IMR-90 (cell line): ENCODE data around the gene ATP11A. TPM values are rescaled to one million over a fixed set of nuclear protein-coding genes. Genes with fewer than 3 reads are reported as not detected.

Experiments
- ATAC-seq: fragments of 200-7000 bp; cut with Tn5 transposase; 2 replicates; pipeline ENCODE4 v1.9.1; 2020; ENCODE audit warnings: low read depth, mild to moderate bottlenecking, moderate library complexity
- BruUV-seq: library from RNA; stranded (reverse); fragments of 400-500 nt; replicated peaks from 2 replicates; lab custom pipeline; 2021; lab: Mats Ljungman, UMichigan
- CTCF ChIA-PET: fragments of 300-600 bp; formaldehyde crosslinking; extraction: SDS; loops from one replicate; lab custom pipeline; 2021; ENCODE audit warnings: antibody characterized with exemption; lab: Yijun Ruan, JAX
- POLR2A ChIA-PET: fragments of 300-600 bp; sonication (Branson Sonifier 250); formaldehyde crosslinking; loops from one replicate; lab custom pipeline; 2022; ENCODE audit warnings: antibody characterized with exemption; ENCODE audit not compliant: unreplicated experiment; lab: Charles Lee
- DNase-seq: peaks from one replicate; pipeline ENCODE4 v3.0.0; 2013
- H2AFZ ChIP-seq: replicated peaks from 2 replicates; pipeline ENCODE3; 2013; ENCODE audit warnings: low read length, mild to moderate bottlenecking; ENCODE audit not compliant: poor library complexity
- H2AK5ac ChIP-seq: 2 replicates; pipeline ENCODE4 v1.6.1; 2013; ENCODE audit warnings: low read depth, low read length, inconsistent platforms
- H2AK9ac ChIP-seq: replicated peaks from 2 replicates; pipeline ENCODE3; 2013; ENCODE audit warnings: mild to moderate bottlenecking, low read depth, low read length, moderate library complexity; ENCODE audit not compliant: poor library complexity
- H2BK120ac ChIP-seq: 2 replicates; pipeline ENCODE4 v1.6.1; 2013; ENCODE audit warnings: low read depth, low read length, inconsistent platforms
- H2BK15ac ChIP-seq: 3 replicates; pipeline ENCODE4 v1.6.1; 2013; ENCODE audit warnings: low read depth, low read length, inconsistent platforms
- H2BK20ac ChIP-seq: 2 replicates; pipeline ENCODE4 v1.6.1; 2013; ENCODE audit warnings: low read depth, mild to moderate bottlenecking, inconsistent platforms, low read length, moderate library complexity
- H2BK5ac ChIP-seq: 2 replicates; pipeline ENCODE4 v1.6.1; 2013; ENCODE audit warnings: mild to moderate bottlenecking, low read depth, low read length, inconsistent platforms; ENCODE audit not compliant: poor library complexity, severe bottlenecking
- H3K14ac ChIP-seq: replicated peaks from 2 replicates; pipeline ENCODE4 v1.6.1; 2013; ENCODE audit warnings: low read depth, low read length, inconsistent platforms
- H3K18ac ChIP-seq: 2 replicates; pipeline ENCODE4 v1.6.1; 2013; ENCODE audit warnings: low read depth, low read length, control low read depth
- H3K23ac ChIP-seq: 2 replicates; pipeline ENCODE4 v1.6.1; 2013; ENCODE audit warnings: low read depth, low read length, inconsistent platforms
- H3K27ac ChIP-seq: 2 replicates; pipeline ENCODE4 v1.5.1; 2013; ENCODE audit warnings: mild to moderate bottlenecking, control low read depth, low read length; ENCODE audit not compliant: insufficient read depth
- H3K27me3 ChIP-seq: 2 replicates; pipeline ENCODE4 v1.6.1; 2013; ENCODE audit warnings: low read length; ENCODE audit not compliant: control insufficient read depth, insufficient read depth
- H3K36me3 ChIP-seq: 2 replicates; pipeline ENCODE4 v1.6.1; 2013; ENCODE audit warnings: low read length, mixed read lengths; ENCODE audit not compliant: control insufficient read depth, insufficient read depth
- H3K4ac ChIP-seq: 2 replicates; pipeline ENCODE4 v1.6.1; 2013; ENCODE audit warnings: low read depth, low read length, inconsistent platforms
- H3K4me1 ChIP-seq: 2 replicates; pipeline ENCODE4 v1.6.1; 2013; ENCODE audit warnings: low read length, mixed read lengths; ENCODE audit not compliant: control insufficient read depth, insufficient read depth
- H3K4me2 ChIP-seq: 2 replicates; pipeline ENCODE4 v1.6.1; 2013; ENCODE audit warnings: low read depth, mild to moderate bottlenecking, control low read depth, low read length, moderate library complexity
- H3K4me3 ChIP-seq: 2 replicates; pipeline ENCODE4 v1.5.1; 2013; ENCODE audit warnings: low read depth, mild to moderate bottlenecking, control low read depth, low read length, moderate library complexity; ENCODE audit not compliant: insufficient read depth
- H3K56ac ChIP-seq: 2 replicates; pipeline ENCODE4 v1.6.1; 2013; ENCODE audit warnings: low read length, inconsistent platforms; ENCODE audit not compliant: insufficient read depth; ENCODE audit errors: extremely low read depth
- H3K79me1 ChIP-seq, 2 experiments: 2 replicates each; pipeline ENCODE4 v1.6.1; 2013; ENCODE audit warnings: low read length in 2 of 2, inconsistent platforms in 1 of 2, low read depth in 1 of 2
- H3K9ac ChIP-seq: 2 replicates; pipeline ENCODE4 v1.6.1; 2013; ENCODE audit warnings: low read depth, low read length, control low read depth
- H3K9me1 ChIP-seq: 2 replicates; pipeline ENCODE4 v1.6.1; 2013; ENCODE audit warnings: low read length, inconsistent platforms; ENCODE audit not compliant: insufficient read depth
- H3K9me3 ChIP-seq: 2 replicates; pipeline ENCODE4 v1.6.1; 2013; ENCODE audit warnings: low read length; ENCODE audit not compliant: control insufficient read depth, insufficient read depth
- H4K20me1 ChIP-seq: 2 replicates; pipeline ENCODE4 v1.6.1; 2013; ENCODE audit warnings: low read length, inconsistent platforms; ENCODE audit not compliant: insufficient read depth
- H4K5ac ChIP-seq: 2 replicates; pipeline ENCODE4 v1.6.1; 2013; ENCODE audit warnings: mild to moderate bottlenecking, low read depth, low read length, control low read depth
- H4K8ac ChIP-seq, 2 experiments: 2 replicates each; pipeline ENCODE4 v1.6.1; 2013; ENCODE audit warnings: low read depth in 2 of 2, low read length in 2 of 2, control low read depth in 1 of 2, inconsistent platforms in 1 of 2
- H4K91ac ChIP-seq: 2 replicates; pipeline ENCODE4 v1.6.1; 2013; ENCODE audit warnings: low read depth, low read length, inconsistent platforms; ENCODE audit not compliant: insufficient read depth
- BHLHE40 ChIP-seq: fragments of 150-350 bp; IDR thresholded peaks from 2 replicates; pipeline ENCODE4 v1.6.1; 2016; ENCODE audit warnings: mild to moderate bottlenecking, low read depth, low read length
- CEBPB ChIP-seq: IDR thresholded peaks from 2 replicates; pipeline ENCODE4 v1.6.1; 2012; ENCODE audit warnings: low read depth, low read length, improper control_type of control experiment
- CHD1 ChIP-seq: IDR thresholded peaks from 2 replicates; pipeline ENCODE4 v1.6.1; 2012; ENCODE audit warnings: low read depth, low read length, improper control_type of control experiment
- CTCF ChIP-seq: conservative IDR thresholded peaks from 2 replicates; pipeline ENCODE4 v1.5.1; 2012; ENCODE audit warnings: mild to moderate bottlenecking, low read depth, low read length, improper control_type of control experiment
- ELK1 ChIP-seq: fragments of 150-350 bp; IDR thresholded peaks from 2 replicates; pipeline ENCODE4 v1.6.1; 2016; ENCODE audit warnings: low read depth, mild to moderate bottlenecking, low read length, moderate library complexity, borderline replicate concordance
- MAFK ChIP-seq: IDR thresholded peaks from 2 replicates; pipeline ENCODE4 v1.6.1; 2012; ENCODE audit warnings: low read depth, low read length, improper control_type of control experiment
- MAZ ChIP-seq: IDR thresholded peaks from 2 replicates; pipeline ENCODE4 v1.6.1; 2012; ENCODE audit warnings: low read depth, mild to moderate bottlenecking, low read length, improper control_type of control experiment, moderate library complexity, borderline replicate concordance
- NFE2L2 ChIP-seq: fragments of 150-350 bp; IDR thresholded peaks from 2 replicates; pipeline ENCODE4 v1.6.1; 2016; ENCODE audit warnings: low read depth, mild to moderate bottlenecking, low read length
- POLR2A ChIP-seq: IDR thresholded peaks from 2 replicates; pipeline ENCODE4 v1.6.1; 2012; ENCODE audit warnings: mild to moderate bottlenecking, low read depth, low read length
- RAD21 ChIP-seq: IDR thresholded peaks from 2 replicates; pipeline ENCODE4 v1.6.1; 2012; ENCODE audit warnings: low read length, improper control_type of control experiment
- RCOR1 ChIP-seq: IDR thresholded peaks from 2 replicates; pipeline ENCODE4 v1.6.1; 2012; ENCODE audit warnings: mild to moderate bottlenecking, low read length, improper control_type of control experiment; ENCODE audit not compliant: insufficient replicate concordance
- RFX5 ChIP-seq: IDR thresholded peaks from 2 replicates; pipeline ENCODE4 v1.8.0; 2012; ENCODE audit warnings: low read depth, mild to moderate bottlenecking, low read length, moderate library complexity
- SMC3 ChIP-seq: fragments of 150-350 bp; IDR thresholded peaks from 2 replicates; pipeline ENCODE4 v1.6.1; 2016; ENCODE audit warnings: low read depth, mild to moderate bottlenecking, antibody characterized with exemption, low read length, moderate library complexity
- USF2 ChIP-seq: fragments of 150-350 bp; IDR thresholded peaks from 2 replicates; pipeline ENCODE4 v1.6.1; 2017; ENCODE audit warnings: mild to moderate bottlenecking, antibody characterized with exemption, low read length, low read depth
- WGBS, 2 experiments: methylation state at CpG; one replicate each; pipeline versions ENCODE4 v1.1.5 to v1.1.7; 2013; ENCODE audit warnings: missing lambda C conversion rate in 2 of 2; ENCODE audit not compliant: insufficient read length in 1 of 2; ENCODE audit errors: extremely low coverage in 2 of 2; 5-methylcytosine and 5-hydroxymethylcytosine counted together
- dilution Hi-C: fragments of 300-500 bp; cut with HindIII; formaldehyde crosslinking; loops from one replicate; pipeline ENCODE4 v1.14.3; 2018; ENCODE audit warnings: low sequenced_read_pairs; ENCODE audit not compliant: unreplicated experiment
- in situ Hi-C: fragments of 300-500 bp; cut with MboI; formaldehyde crosslinking; loops from 3 replicates; pipeline ENCODE4 v1.14.3; 2019; ENCODE audit warnings: low sequenced_read_pairs, inconsistent platforms, mixed read lengths
- intact Hi-C: fragments of 100-400 bp; cut with micrococcal nuclease; formaldehyde crosslinking; loops from 2 replicates; pipeline ENCODE4 v1.10.0; 2022
- polyA plus RNA-seq, 3 experiments: library from polyadenylated mRNA; depleted of rRNA; stranded (reverse); fragments of >200 nt; gene quantifications; 2 replicates each; pipeline ENCODE4 v1.2.3, GENCODE V29; 2012; ENCODE audit warnings: low replicate concordance in 1 of 3
- total RNA-seq: library from RNA; depleted of rRNA; stranded (reverse); fragments of >200 nt; gene quantifications from 2 replicates; pipeline ENCODE4 v1.2.3, GENCODE V29; 2012

The ATP11A gene
- total and polyA plus RNA-seq, 2 of the 4 experiments (the other 2 are of a cell fraction), result 8.4 to 12.0 TPM

GRCh38 chr13:112793545-112794445, 104.0 kb downstream of the ATP11A start:
- intact Hi-C loops, result no loop called here
- TF ChIP-seq MAZ (no peak), CHD1 (no peak), RAD21 (no peak), RFX5 (no peak), ELK1 (no peak), MAFK (no peak), POLR2A (no peak), USF2 (no peak), RCOR1 (no peak), CTCF (no peak), BHLHE40 (no peak), SMC3 (no peak), NFE2L2 (no peak), CEBPB (no peak)
- Histone ChIP-seq H3K27ac (no peak overlapping the region), H4K91ac (no peak overlapping the region), H3K9me3 (no peaks in the 10 kb centered on the region), H3K4me2 (no peak overlapping the region), H3K4me3 (no peak overlapping the region), H3K18ac (no peak overlapping the region), H3K79me1 (peaks cover 0 to 3% of the 10 kb centered on the region in 2 experiments; a peak in 1 of 4 replicates), H2AK5ac (no peak overlapping the region), H2BK5ac (no peak overlapping the region), H3K4me1 (peaks cover 2% of the 10 kb centered on the region; the same call in 1 of the 2 replicates), H4K5ac (no peak overlapping the region), H3K36me3 (no peaks in the 10 kb centered on the region), H2AFZ (no peak overlapping the region), H3K4ac (no peak overlapping the region), H2BK20ac (no peak overlapping the region), H4K8ac (no peak overlapping the region), H3K14ac (no peak overlapping the region), H3K27me3 (no peaks in the 10 kb centered on the region), H3K9me1 (0 out of 2 replicates have a peak, but pooled peaks cover 6% of the 10 kb centered on the region), H2AK9ac (no peak overlapping the region), H3K23ac (no peak overlapping the region), H3K9ac (no peak overlapping the region), H3K56ac (no peak overlapping the region), H4K20me1 (no peaks in the 10 kb centered on the region), H2BK15ac (no peak overlapping the region), H2BK120ac (no peak overlapping the region)
- DNase-seq, result no peak
- WGBS, 2 experiments, result 94% methylated on average over 15 of the region's 26 CpGs; no CpG with 5 or more reads in 1 of the 2 experiments
- ATAC-seq, result no peak
- dilution Hi-C loops, result no loop called here
- BruUV-seq, result no TSS peak
- in situ Hi-C loops, result no loop called here
- ChIA-PET POLR2A (no interaction called here), CTCF (no interaction called here)
